PC-3 (cell line): Measurements from ENCODE around the gene RGL2. TPM values are rescaled to one million over a fixed set of nuclear protein-coding genes. Genes with fewer than 3 reads are reported as not detected.

Experiments
- ATAC-seq: fragments of 200-7000 bp; cut with Tn5 transposase; 2 replicates; pipeline ENCODE4 v1.9.1; 2020; ENCODE audit warnings: mild to moderate bottlenecking, moderate library complexity
- BruUV-seq: library from RNA; stranded (reverse); fragments of 400-500 nt; replicated peaks from 2 replicates; lab custom pipeline; 2021; lab: Mats Ljungman, UMichigan
- CTCF ChIA-PET: fragments of 300-600 bp; sonication (Branson Sonifier 250); formaldehyde crosslinking; loops from one replicate; lab custom pipeline; 2022; ENCODE audit warnings: antibody characterized with exemption; lab: Charles Lee
- POLR2A ChIA-PET: fragments of 300-600 bp; sonication (Branson Sonifier 250); formaldehyde crosslinking; loops from one replicate; lab custom pipeline; 2022; ENCODE audit warnings: antibody characterized with exemption; ENCODE audit not compliant: unreplicated experiment; lab: Charles Lee
- DNase-seq: peaks from one replicate; pipeline ENCODE4 v3.0.0-alpha.2; 2015
- H2AFZ ChIP-seq: fragments of 300-600 bp; sonication (generic); 2 replicates; pipeline ENCODE4 v1.6.0; 2016; ENCODE audit warnings: antibody characterized with exemption, low read length
- H3F3A ChIP-seq: fragments of 300-600 bp; sonication (generic); one replicate; pipeline ENCODE4 v1.6.0; 2017; ENCODE audit warnings: antibody characterized with exemption, low read length, control low read depth, mild to moderate bottlenecking; ENCODE audit not compliant: unreplicated experiment
- H3K27ac ChIP-seq: fragments of 300-600 bp; sonication (generic); 2 replicates; pipeline ENCODE4 v1.5.1; 2016; ENCODE audit warnings: mild to moderate bottlenecking, low read length
- H3K27me3 ChIP-seq: fragments of 300-600 bp; sonication (generic); 2 replicates; pipeline ENCODE4 v1.6.1; 2016; ENCODE audit warnings: low read length, mixed read lengths
- H3K36me3 ChIP-seq: fragments of 300-600 bp; sonication (generic); 2 replicates; pipeline ENCODE4 v1.6.1; 2016; ENCODE audit warnings: low read depth, mixed run types, low read length, mixed read lengths
- H3K4me1 ChIP-seq: fragments of 300-600 bp; sonication (generic); 2 replicates; pipeline ENCODE4 v1.5.1; 2016; ENCODE audit warnings: low read length; ENCODE audit not compliant: insufficient read depth
- H3K4me2 ChIP-seq: fragments of 300-600 bp; sonication (generic); 2 replicates; pipeline ENCODE4 v1.6.0; 2016; ENCODE audit warnings: low read length
- H3K4me3 ChIP-seq: fragments of 300-600 bp; sonication (generic); 2 replicates; pipeline ENCODE4 v1.5.1; 2016; ENCODE audit warnings: mild to moderate bottlenecking, low read length, mixed read lengths
- H3K79me2 ChIP-seq: fragments of 300-600 bp; sonication (generic); 2 replicates; pipeline ENCODE4 v1.6.1; 2017; ENCODE audit warnings: low read length, mixed read lengths
- H3K9ac ChIP-seq: fragments of 300-600 bp; sonication (generic); 2 replicates; pipeline ENCODE4 v1.6.0; 2016; ENCODE audit warnings: mild to moderate bottlenecking, low read length
- H3K9me2 ChIP-seq: fragments of 300-600 bp; sonication (generic); replicated peaks from 2 replicates; pipeline ENCODE4 v1.6.1; 2016; ENCODE audit warnings: mixed run types, low read length, mixed read lengths
- H3K9me3 ChIP-seq: fragments of 300-600 bp; sonication (generic); 2 replicates; pipeline ENCODE4 v1.6.1; 2016; ENCODE audit warnings: low read length, mixed read lengths
- H4K20me1 ChIP-seq: fragments of 300-600 bp; sonication (generic); 2 replicates; pipeline ENCODE4 v1.6.1; 2016; ENCODE audit warnings: low read length, mixed read lengths
- EZH2 ChIP-seq: fragments of 300-600 bp; sonication (generic); IDR thresholded peaks from one replicate; pipeline ENCODE4 v1.6.1; 2017; ENCODE audit warnings: antibody characterized with exemption, mild to moderate bottlenecking, low read length; ENCODE audit not compliant: unreplicated experiment
- EZH2phosphoT487 ChIP-seq: fragments of 300-600 bp; sonication (generic); IDR thresholded peaks from 2 replicates; pipeline ENCODE4 v1.6.1; 2018; ENCODE audit warnings: mild to moderate bottlenecking, antibody characterized with exemption, low read length, borderline replicate concordance
- intact Hi-C: fragments of 100-400 bp; cut with micrococcal nuclease; formaldehyde crosslinking; loops from 2 replicates; pipeline ENCODE4 v1.9.0; 2023
- total RNA-seq: library from RNA; depleted of rRNA; stranded (reverse); fragments of >200 nt; gene quantifications from 2 replicates; pipeline ENCODE4 v1.2.3, GENCODE V29; 2014
- TF ChIP-seq, protein P1 (sequence below): fragments of 300-600 bp; sonication (generic); conservative IDR thresholded peaks from 2 replicates; pipeline ENCODE4 v1.5.1; 2017; ENCODE audit warnings: antibody characterized with exemption, low read depth, mild to moderate bottlenecking, low read length

RGL2 gene
- total RNA-seq, 1 experiment from 2014 or later: 34.9 TPM

DNA sequence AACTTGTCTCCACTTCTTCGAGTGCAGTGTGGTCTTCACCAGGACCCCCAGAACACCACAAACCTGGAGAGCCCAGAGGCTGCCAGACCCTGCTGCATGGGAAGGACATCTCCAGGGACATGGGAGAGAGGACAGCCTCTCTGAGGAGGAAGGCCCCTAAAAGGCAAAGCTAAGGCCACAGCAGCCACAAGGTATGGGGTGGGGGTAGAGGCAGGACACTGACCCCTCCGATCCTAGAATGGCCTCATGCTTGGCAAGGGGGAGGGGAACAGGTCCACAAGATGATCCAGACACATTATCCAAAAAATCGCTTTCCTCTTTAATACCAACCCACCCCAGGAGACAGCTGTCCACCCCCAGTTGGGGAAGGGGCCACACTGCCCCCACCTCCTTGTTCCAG, 19.9 kb downstream of the RGL2 start:
- no TSS peak for BruUV-seq
- intact Hi-C loops: loop anchor here (10.0 kb wide), 1 partner anchor 74 kb away; the partner anchor contains the start of genes HSD17B8, RING1, RXRB and SLC39A7
- no peak for DNase-seq

DNA sequence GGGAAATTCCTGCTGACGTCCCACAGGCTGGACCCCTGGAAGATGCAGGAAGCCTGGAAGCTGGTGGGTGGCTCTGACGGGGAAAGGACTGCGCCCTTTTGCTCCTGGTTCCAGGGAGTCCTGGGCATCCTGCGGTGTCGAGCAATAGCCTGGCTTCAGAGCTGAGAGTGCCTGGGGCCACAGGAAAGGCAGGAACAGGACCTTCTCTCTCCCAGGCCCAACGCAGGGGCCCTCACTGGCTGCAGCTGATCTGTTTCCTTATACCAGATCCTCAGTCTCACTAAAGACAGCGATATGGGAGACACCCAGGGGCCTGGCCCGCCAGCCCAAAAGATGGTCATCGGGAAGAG, 20.4 kb downstream of the RGL2 start:
- Histone ChIP-seq H3K79me2 (peaks cover 24% of the 10 kb centered on the region), H2AFZ (no peak overlapping the region), H3K9ac (no peak overlapping the region), H3K4me2 (no peak overlapping the region), H3K27ac (no peak overlapping the region), H3K36me3 (peaks cover 38% of the 10 kb centered on the region), H3K9me3 (no peaks in the 10 kb centered on the region), H4K20me1 (peaks cover 26% of the 10 kb centered on the region), H3F3A (peaks cover 29% of the 10 kb centered on the region), H3K4me1 (peaks cover 40% of the 10 kb centered on the region), H3K27me3 (no peaks in the 10 kb centered on the region), H3K4me3 (no peak overlapping the region), H3K9me2 (no peaks in the 10 kb centered on the region)
- intact Hi-C loops: loop anchor here (10.0 kb wide), 1 partner anchor 74 kb away; the partner anchor contains the start of genes HSD17B8, RING1, RXRB and SLC39A7
- DNase-seq (no peak), ATAC-seq (no peak)
- POLR2A ChIA-PET: no interaction called here
- CTCF ChIA-PET: interaction anchor here (0.6 kb wide), 1 partner anchor 966 kb away, joined by 3 read pairs; no protein-coding TSS in a partner anchor
- no TSS peak for BruUV-seq
- TF ChIP-seq EZH2 (no peak), EZH2phosphoT487 (no peak)
- TF ChIP-seq, protein P1, sequence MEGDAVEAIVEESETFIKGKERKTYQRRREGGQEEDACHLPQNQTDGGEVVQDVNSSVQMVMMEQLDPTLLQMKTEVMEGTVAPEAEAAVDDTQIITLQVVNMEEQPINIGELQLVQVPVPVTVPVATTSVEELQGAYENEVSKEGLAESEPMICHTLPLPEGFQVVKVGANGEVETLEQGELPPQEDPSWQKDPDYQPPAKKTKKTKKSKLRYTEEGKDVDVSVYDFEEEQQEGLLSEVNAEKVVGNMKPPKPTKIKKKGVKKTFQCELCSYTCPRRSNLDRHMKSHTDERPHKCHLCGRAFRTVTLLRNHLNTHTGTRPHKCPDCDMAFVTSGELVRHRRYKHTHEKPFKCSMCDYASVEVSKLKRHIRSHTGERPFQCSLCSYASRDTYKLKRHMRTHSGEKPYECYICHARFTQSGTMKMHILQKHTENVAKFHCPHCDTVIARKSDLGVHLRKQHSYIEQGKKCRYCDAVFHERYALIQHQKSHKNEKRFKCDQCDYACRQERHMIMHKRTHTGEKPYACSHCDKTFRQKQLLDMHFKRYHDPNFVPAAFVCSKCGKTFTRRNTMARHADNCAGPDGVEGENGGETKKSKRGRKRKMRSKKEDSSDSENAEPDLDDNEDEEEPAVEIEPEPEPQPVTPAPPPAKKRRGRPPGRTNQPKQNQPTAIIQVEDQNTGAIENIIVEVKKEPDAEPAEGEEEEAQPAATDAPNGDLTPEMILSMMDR: no peak

More for the DNA sequence above, 19.9 kb downstream of the RGL2 start:
- CTCF ChIA-PET: interaction anchor here (0.6 kb wide), 1 partner anchor 966 kb away, joined by 3 read pairs; no protein-coding TSS in a partner anchor
- no peaks in the 10 kb centered on the region for H3K9me3 ChIP-seq
- no peaks in the 10 kb centered on the region for H3K27me3 ChIP-seq
- no peak overlapping the region for H3K27ac ChIP-seq
- TF ChIP-seq EZH2phosphoT487 (no peak), EZH2 (no peak)
- TF ChIP-seq, protein P1: no peak
- peaks cover 27% of the 10 kb centered on the region for H3F3A ChIP-seq
- no peak overlapping the region for H2AFZ ChIP-seq
- no peak for ATAC-seq
- peaks cover 34% of the 10 kb centered on the region for H3K36me3 ChIP-seq
- no peak overlapping the region for H3K4me2 ChIP-seq
- POLR2A ChIA-PET: no interaction called here
- H3K9ac ChIP-seq: no peak overlapping the region
- H3K79me2 ChIP-seq: peaks cover 20% of the 10 kb centered on the region
- H3K9me2 ChIP-seq: no peaks in the 10 kb centered on the region
- H4K20me1 ChIP-seq: peaks cover 21% of the 10 kb centered on the region
- H3K4me1 ChIP-seq: peaks cover 35% of the 10 kb centered on the region
- no peak overlapping the region for H3K4me3 ChIP-seq
